AG04449 (cell line): ENCODE data around the gene PMS1.

ENCODE experiments used
- CTCF ChIA-PET: fragments of 350-600 bp; formaldehyde crosslinking; extraction: SDS; loops from one replicate; lab custom pipeline; 2021; ENCODE audit warnings: antibody characterized with exemption; lab: Yijun Ruan, JAX
- POLR2A ChIA-PET: fragments of 400-600, 350-600 bp; formaldehyde crosslinking; extraction: SDS; loops from one replicate; lab custom pipeline; 2020; ENCODE audit warnings: antibody characterized with exemption, inconsistent platforms; lab: Yijun Ruan, JAX
- DNase-seq: peaks from one replicate; pipeline ENCODE4 v3.0.0-alpha.2; 2010; ENCODE audit warnings: low read depth, low spot score
- H3K4me3 ChIP-seq: 2 replicates; pipeline ENCODE4 v1.5.1; 2011; ENCODE audit warnings: low read depth, mild to moderate bottlenecking, control low read depth, low read length
- CTCF ChIP-seq: IDR thresholded peaks from one replicate; pipeline ENCODE4 v1.5.1; 2011; ENCODE audit warnings: mild to moderate bottlenecking, moderate library complexity, low read length, control low read depth, inconsistent platforms; ENCODE audit not compliant: insufficient read depth; ENCODE audit errors: missing control alignments

The PMS1 gene

DNA sequence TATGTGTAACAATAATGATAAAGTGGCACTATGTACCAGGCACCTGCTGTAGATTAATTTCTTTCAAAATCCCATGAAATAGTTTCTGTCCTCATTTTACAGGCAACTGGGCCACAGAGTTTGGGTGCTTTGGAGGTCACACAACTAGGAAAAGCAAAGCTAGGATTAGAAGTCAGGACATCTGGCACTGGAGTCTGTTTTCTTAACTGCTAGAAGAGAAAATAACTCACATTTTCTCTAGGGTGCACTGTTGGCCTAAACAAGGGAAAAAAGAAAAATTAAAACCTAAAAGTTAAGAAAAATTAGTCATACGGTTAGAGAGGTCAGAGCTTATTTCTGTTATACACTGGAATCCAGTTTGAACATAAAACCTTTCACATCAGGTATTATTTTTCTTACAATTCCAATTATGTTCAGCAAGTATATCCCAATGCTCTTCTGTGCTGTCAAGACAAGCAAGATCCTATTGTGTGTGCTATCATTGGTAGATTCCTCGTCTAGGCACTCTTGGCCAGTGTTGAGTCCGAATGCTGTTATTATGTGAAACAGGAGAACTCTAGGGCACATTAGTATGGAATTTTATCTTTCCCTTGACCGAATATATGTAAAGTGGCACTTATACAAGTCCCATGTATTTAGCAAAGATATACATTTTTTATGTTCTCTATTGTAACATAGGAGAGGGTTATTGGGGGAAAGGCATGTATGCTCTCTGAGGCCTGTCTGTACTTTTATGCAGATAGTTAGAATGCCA lies 20.2 kb upstream of the PMS1 start:
- no peak overlapping the region for H3K4me3 ChIP-seq
- DNase-seq = no peak
- CTCF ChIA-PET = interaction anchor here (0.7 to 8.4 kb wide), 12 partner anchors 9 to 325 kb away, joined by 3 to 99 read pairs (median 5); partner anchors contain the start of gene ASNSD1
- no peak for TF ChIP-seq CTCF
- POLR2A ChIA-PET = no interaction called here

GRCh38 chr2:189770590-189771322 lies 13.5 kb upstream of the PMS1 start:
- TF ChIP-seq CTCF = no peak
- ChIA-PET CTCF (interaction anchor here (1.0 to 5.6 kb wide), 2 partner anchors 7 to 28 kb away, joined by 3 to 39 read pairs; partner anchors contain the start of gene OSGEPL1), POLR2A (no interaction called here)
- no peak overlapping the region for H3K4me3 ChIP-seq
- DNase-seq = no peak

DNA sequence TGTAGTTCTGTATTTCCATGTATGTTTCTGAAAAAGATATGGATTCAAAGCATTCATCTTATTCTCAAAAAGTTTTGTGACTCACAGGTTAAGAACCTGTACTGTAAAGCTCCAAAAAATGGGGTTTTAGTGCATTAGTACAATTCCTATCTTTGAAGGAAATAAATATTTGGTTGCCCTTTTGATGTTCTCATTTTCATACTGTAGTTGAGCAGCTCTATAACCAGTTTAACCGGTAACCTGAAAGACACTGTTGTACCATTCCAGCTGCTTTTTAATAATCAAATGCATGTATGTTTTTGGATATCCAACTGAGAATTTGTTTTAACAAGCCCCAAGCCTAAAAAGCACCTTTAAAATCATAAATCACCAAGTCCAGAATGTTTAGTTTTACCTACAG lies 12.0 kb upstream of the PMS1 start:
- no peak overlapping the region for H3K4me3 ChIP-seq
- DNase-seq = no peak

GRCh38 chr2:189782221-189782671 lies 2.0 kb upstream of the PMS1 start:
- no peak for TF ChIP-seq CTCF
- DNase-seq = no peak
- POLR2A ChIA-PET = no interaction called here
- CTCF ChIA-PET = interaction anchor here (1.0 kb wide), 1 partner anchor 106 kb away, joined by 3 read pairs; no protein-coding TSS in a partner anchor
- peak overlapping the region; percentile 85 for H3K4me3 ChIP-seq

More for the DNA sequence above, 12.0 kb upstream of the PMS1 start:
- ChIA-PET CTCF (interaction anchor here (1.0 to 5.6 kb wide), 4 partner anchors 9 to 26 kb away, joined by 3 to 39 read pairs (median 4); partner anchors contain the start of gene OSGEPL1), POLR2A (no interaction called here)
- no peak for TF ChIP-seq CTCF

- peak overlapping the region; percentile 85 for H3K4me3 ChIP-seq
- ChIA-PET POLR2A (interaction anchor here (1.0 to 1.6 kb wide), 3 partner anchors 14 to 21 kb away, joined by 3 to 6 read pairs (median 4); partner anchors contain the start of gene OSGEPL1), CTCF (interaction anchor here (0.8 to 1.6 kb wide), 5 partner anchors 15 to 531 kb away, joined by 3 to 8 read pairs (median 3); partner anchors contain the start of gene OSGEPL1)
- DNase-seq = no peak
- no peak for TF ChIP-seq CTCF
These were observed 761 bp upstream of the PMS1 start for GRCh38 chr2:189783451-189783926.
